GM18867 (cell line): ENCODE results near the gene BNC2.

ENCODE experiments used
- ATAC-seq: cut with Tn5 transposase; IDR thresholded peaks from one replicate; pipeline ENCODE4 v1.9.1; 2021; ENCODE audit warnings: mild to moderate bottlenecking, moderate library complexity; ENCODE audit not compliant: unreplicated experiment

Gene BNC2

GRCh38 chr9:16398691-16399090 is 471.8 kb downstream of the BNC2 start:
- ATAC-seq = no peak

GRCh38 chr9:16396389-16396788 is 474.1 kb downstream of the BNC2 start:
- ATAC-seq = no peak

GRCh38 chr9:16391369-16391768 is 479.1 kb downstream of the BNC2 start:
- ATAC-seq = no peak

GRCh38 chr9:16387382-16387781 is 483.1 kb downstream of the BNC2 start:
- ATAC-seq = no peak

GRCh38 chr9:16386827-16387077 is 483.7 kb downstream of the BNC2 start:
- ATAC-seq = no peak

- ATAC-seq = no peak
Observed at GRCh38 chr9:16386007-16386826, 484.3 kb downstream of the BNC2 start.

GRCh38 chr9:16385590-16385989 is 484.9 kb downstream of the BNC2 start:
- no peak for ATAC-seq

- no peak for ATAC-seq
Observed at GRCh38 chr9:16384993-16385392, 485.5 kb downstream of the BNC2 start.

GRCh38 chr9:16377311-16377710 is 493.2 kb downstream of the BNC2 start:
- no peak for ATAC-seq

- no peak for ATAC-seq
Observed at GRCh38 chr9:16371306-16371705, 499.2 kb downstream of the BNC2 start.

- no peak for ATAC-seq
Observed at GRCh38 chr9:16370647-16371046, 499.8 kb downstream of the BNC2 start.

GRCh38 chr9:16369427-16369826 is 501.0 kb downstream of the BNC2 start:
- ATAC-seq = no peak

- ATAC-seq = no peak
Observed at GRCh38 chr9:16368237-16369087, 502.0 kb downstream of the BNC2 start.

- no peak for ATAC-seq
Observed at GRCh38 chr9:16367605-16368231, 502.8 kb downstream of the BNC2 start.

- no peak for ATAC-seq
Observed at GRCh38 chr9:16364347-16364746, 506.1 kb downstream of the BNC2 start.

GRCh38 chr9:16363916-16364315 is 506.6 kb downstream of the BNC2 start:
- ATAC-seq = no peak

GRCh38 chr9:16363073-16363781 is 507.2 kb downstream of the BNC2 start:
- ATAC-seq = no peak

- no peak for ATAC-seq
Observed at GRCh38 chr9:16361939-16362338, 508.5 kb downstream of the BNC2 start.

GRCh38 chr9:16361118-16361517 is 509.4 kb downstream of the BNC2 start:
- ATAC-seq = no peak

- no peak for ATAC-seq
Observed at GRCh38 chr9:16360247-16360646, 510.2 kb downstream of the BNC2 start.
